ENCODE data around the gene RNF208.

DNA sequence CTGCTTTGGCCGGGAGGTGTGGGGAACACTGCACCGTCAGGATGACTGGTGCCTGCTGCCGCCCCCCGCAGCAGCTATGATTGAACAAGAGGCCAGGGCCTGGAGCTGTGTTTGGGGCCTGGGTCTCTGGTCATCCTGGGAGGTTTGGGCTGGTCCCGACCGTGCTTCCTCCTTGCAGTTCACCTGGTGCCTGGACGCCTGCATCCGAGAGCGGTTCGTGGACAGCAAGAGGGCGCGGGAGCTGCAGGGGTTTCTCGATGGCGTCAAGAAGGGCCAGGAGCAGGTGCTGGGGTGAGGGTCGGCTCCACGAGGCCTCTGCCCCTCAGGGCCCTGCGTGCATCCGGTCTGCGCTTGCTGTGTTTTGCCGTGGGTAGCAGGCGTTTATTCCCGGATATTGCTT is 42.0 kb upstream of the RNF208 start:
- TF ChIP-seq ZNF274 (IDR thresholded peaks at IDR 0.05; ENCODE audit: low read depth, low read length): no peak
- TF ChIP-seq SUZ12 (IDR thresholded peaks at IDR 0.05; ENCODE audit: extremely low read depth, insufficient read depth, insufficient read length): no peak

Data from NT2/D1 (cell line).